OCI-LY1 (cell line): ENCODE measurements around the gene ARV1.

Experiments used
- H2AFZ ChIP-seq: fragments of 200-600 bp; sonication (generic), shearing (Covaris generic); 2 replicates; pipeline ENCODE4 v1.6.0; 2014; ENCODE audit warnings: antibody characterized with exemption, mild to moderate bottlenecking, low read length
- H3F3A ChIP-seq: fragments of 200-600 bp; sonication (generic), shearing (Covaris generic); 2 replicates; pipeline ENCODE4 v1.6.0; 2014; ENCODE audit warnings: mild to moderate bottlenecking, antibody characterized with exemption, low read length, moderate library complexity; ENCODE audit not compliant: insufficient read depth
- H3K27ac ChIP-seq: fragments of 200-600 bp; sonication (generic); 2 replicates; pipeline ENCODE4 v1.5.1; 2014; ENCODE audit warnings: low read length, mixed run types, mild to moderate bottlenecking, low read depth; ENCODE audit not compliant: poor library complexity, severe bottlenecking
- H3K27me3 ChIP-seq: fragments of 200-600 bp; sonication (generic); 2 replicates; pipeline ENCODE4 v1.6.0; 2014; ENCODE audit warnings: antibody characterized with exemption, mild to moderate bottlenecking, low read length, moderate library complexity; ENCODE audit not compliant: insufficient read depth
- H3K36me3 ChIP-seq: fragments of 200-600 bp; sonication (generic); 2 replicates; pipeline ENCODE4 v1.6.1; 2014; ENCODE audit warnings: mild to moderate bottlenecking, antibody characterized with exemption, low read length, moderate library complexity, mixed read lengths; ENCODE audit not compliant: insufficient read depth
- H3K4me1 ChIP-seq: fragments of 200-600 bp; sonication (generic); 2 replicates; pipeline ENCODE4 v1.5.1; 2014; ENCODE audit warnings: mild to moderate bottlenecking, low read length, moderate library complexity; ENCODE audit not compliant: insufficient read depth, severe bottlenecking
- H3K4me2 ChIP-seq: fragments of 200-600 bp; sonication (generic), shearing (Covaris generic); 2 replicates; pipeline ENCODE4 v1.6.1; 2014; ENCODE audit warnings: low read length
- H3K4me3 ChIP-seq: fragments of 200-600 bp; sonication (generic); 2 replicates; pipeline ENCODE4 v1.5.1; 2014; ENCODE audit warnings: low read length, low read depth, mild to moderate bottlenecking, mixed read lengths; ENCODE audit not compliant: poor library complexity, severe bottlenecking
- H3K79me2 ChIP-seq: fragments of 200-600 bp; shearing (Covaris generic); 2 replicates; pipeline ENCODE4 v1.6.1; 2016; ENCODE audit warnings: mixed run types, low read length, mixed read lengths; ENCODE audit not compliant: insufficient read depth
- H3K9ac ChIP-seq: fragments of 200-600 bp; sonication (generic), shearing (Covaris generic); 2 replicates; pipeline ENCODE4 v1.6.1; 2014; ENCODE audit warnings: mild to moderate bottlenecking, low read length, mixed read lengths
- H3K9me2 ChIP-seq: fragments of 200-600 bp; sonication (generic), shearing (Covaris generic); 2 replicates; pipeline ENCODE4 v1.6.1; 2014; ENCODE audit warnings: low read depth, mild to moderate bottlenecking, low read length, mixed read lengths
- H3K9me3 ChIP-seq: fragments of 200-600 bp; shearing (Covaris generic); 2 replicates; pipeline ENCODE4 v1.6.1; 2014; ENCODE audit warnings: low read length, mixed read lengths
- H4K20me1 ChIP-seq: fragments of 200-600 bp; sonication (generic), shearing (Covaris generic); 2 replicates; pipeline ENCODE4 v1.6.0; 2016; ENCODE audit warnings: mild to moderate bottlenecking, low read length; ENCODE audit not compliant: insufficient read depth
- EZH2 ChIP-seq: fragments of 200-600 bp; sonication (generic), shearing (Covaris generic); IDR thresholded peaks from 2 replicates; pipeline ENCODE4 v1.8.0; 2017; ENCODE audit warnings: borderline replicate concordance, mixed run types, mild to moderate bottlenecking, antibody characterized with exemption, low read length, moderate library complexity, mixed read lengths
- TF ChIP-seq, protein P1 (sequence below): fragments of 200-600 bp; sonication (generic), shearing (Covaris generic); IDR thresholded peaks from 2 replicates; pipeline ENCODE4 v1.5.1; 2017; ENCODE audit warnings: mild to moderate bottlenecking, antibody characterized with exemption, low read length, moderate library complexity, mixed read lengths

The ARV1 gene

GRCh38 chr1:231040800-231041718 lies 62.2 kb downstream of the ARV1 start:
- peak overlapping the region; percentile 58; the same call in 1 of the 2 replicates for H3K9ac ChIP-seq
- peak overlapping the region; percentile 82 for H3K4me3 ChIP-seq
- no peaks in the 10 kb centered on the region for H3K9me2 ChIP-seq
- H3K4me1 ChIP-seq, result peaks cover 14% of the 10 kb centered on the region
- TF ChIP-seq, protein P1, sequence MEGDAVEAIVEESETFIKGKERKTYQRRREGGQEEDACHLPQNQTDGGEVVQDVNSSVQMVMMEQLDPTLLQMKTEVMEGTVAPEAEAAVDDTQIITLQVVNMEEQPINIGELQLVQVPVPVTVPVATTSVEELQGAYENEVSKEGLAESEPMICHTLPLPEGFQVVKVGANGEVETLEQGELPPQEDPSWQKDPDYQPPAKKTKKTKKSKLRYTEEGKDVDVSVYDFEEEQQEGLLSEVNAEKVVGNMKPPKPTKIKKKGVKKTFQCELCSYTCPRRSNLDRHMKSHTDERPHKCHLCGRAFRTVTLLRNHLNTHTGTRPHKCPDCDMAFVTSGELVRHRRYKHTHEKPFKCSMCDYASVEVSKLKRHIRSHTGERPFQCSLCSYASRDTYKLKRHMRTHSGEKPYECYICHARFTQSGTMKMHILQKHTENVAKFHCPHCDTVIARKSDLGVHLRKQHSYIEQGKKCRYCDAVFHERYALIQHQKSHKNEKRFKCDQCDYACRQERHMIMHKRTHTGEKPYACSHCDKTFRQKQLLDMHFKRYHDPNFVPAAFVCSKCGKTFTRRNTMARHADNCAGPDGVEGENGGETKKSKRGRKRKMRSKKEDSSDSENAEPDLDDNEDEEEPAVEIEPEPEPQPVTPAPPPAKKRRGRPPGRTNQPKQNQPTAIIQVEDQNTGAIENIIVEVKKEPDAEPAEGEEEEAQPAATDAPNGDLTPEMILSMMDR, result no peak
- no peak for TF ChIP-seq EZH2
- H3K27ac ChIP-seq, result no peak overlapping the region
- no peaks in the 10 kb centered on the region for H3K36me3 ChIP-seq
- H2AFZ ChIP-seq, result no peak overlapping the region; the same call in 1 of the 2 replicates
- H3F3A ChIP-seq, result no peaks in the 10 kb centered on the region
- H3K4me2 ChIP-seq, result peak overlapping the region; percentile 95
- H4K20me1 ChIP-seq, result no peaks in the 10 kb centered on the region
- H3K27me3 ChIP-seq, result no peaks in the 10 kb centered on the region
- no peaks in the 10 kb centered on the region for H3K9me3 ChIP-seq
- no peaks in the 10 kb centered on the region for H3K79me2 ChIP-seq

DNA sequence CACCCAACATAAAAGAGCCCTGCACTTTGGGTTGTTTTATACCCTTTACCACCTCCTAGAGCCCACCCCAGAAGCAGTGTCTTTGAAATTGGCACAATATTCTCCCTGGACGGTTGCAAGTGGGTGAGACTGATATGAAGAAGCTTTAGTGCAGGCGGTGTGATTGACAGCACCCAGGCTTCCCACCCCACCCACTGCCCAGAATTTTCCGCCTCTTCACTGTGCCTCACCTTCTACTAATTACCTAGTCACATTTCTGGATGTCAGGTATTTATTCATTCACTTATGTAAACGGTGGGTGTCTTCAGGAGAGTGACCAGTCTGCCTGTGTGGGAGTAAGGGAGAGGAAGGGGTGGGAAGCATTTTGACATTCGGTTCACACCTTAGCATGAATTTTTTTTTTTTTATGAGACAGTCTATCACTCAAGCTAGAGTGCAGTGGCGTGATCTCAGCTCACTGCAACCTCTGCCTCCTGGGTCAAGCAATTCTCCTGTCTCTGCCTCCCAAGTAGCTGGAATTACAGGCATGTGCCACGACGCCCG lies 62.9 kb downstream of the ARV1 start:
- no peak overlapping the region for H3K4me2 ChIP-seq
- no peak overlapping the region for H3K27ac ChIP-seq
- no peaks in the 10 kb centered on the region for H3K27me3 ChIP-seq
- H3K36me3 ChIP-seq, result no peaks in the 10 kb centered on the region
- no peaks in the 10 kb centered on the region for H4K20me1 ChIP-seq
- H3F3A ChIP-seq, result no peaks in the 10 kb centered on the region
- TF ChIP-seq, protein P1, result no peak
- no peak for TF ChIP-seq EZH2
- no peaks in the 10 kb centered on the region for H3K9me3 ChIP-seq
- peaks cover 14% of the 10 kb centered on the region for H3K4me1 ChIP-seq
- H3K4me3 ChIP-seq, result no peak overlapping the region
- H3K79me2 ChIP-seq, result no peaks in the 10 kb centered on the region
- no peak overlapping the region for H3K9ac ChIP-seq
- H3K9me2 ChIP-seq, result no peaks in the 10 kb centered on the region
- no peak overlapping the region for H2AFZ ChIP-seq

- no peak overlapping the region for H3K27ac ChIP-seq
- H3K36me3 ChIP-seq, result no peaks in the 10 kb centered on the region
- H3K9me2 ChIP-seq, result no peaks in the 10 kb centered on the region
- no peaks in the 10 kb centered on the region for H4K20me1 ChIP-seq
- H3F3A ChIP-seq, result no peaks in the 10 kb centered on the region
- no peak overlapping the region for H3K9ac ChIP-seq
- H3K4me2 ChIP-seq, result no peak overlapping the region
- H3K9me3 ChIP-seq, result no peaks in the 10 kb centered on the region
- no peaks in the 10 kb centered on the region for H3K27me3 ChIP-seq
- H3K79me2 ChIP-seq, result no peaks in the 10 kb centered on the region
- H3K4me1 ChIP-seq, result peaks cover 7% of the 10 kb centered on the region
- TF ChIP-seq EZH2, result no peak
- TF ChIP-seq, protein P1, result no peak
- no peak overlapping the region for H2AFZ ChIP-seq
- no peak overlapping the region for H3K4me3 ChIP-seq
These were observed 65.7 kb downstream of the ARV1 start for GRCh38 chr1:231044588-231044987.
